Measurements from ENCODE around the gene GJA1. TPM values are rescaled to one million over a fixed set of nuclear protein-coding genes. Genes with fewer than 3 reads are reported as not detected.

Gene GJA1
- total and polyA plus RNA-seq, 2 of the 8 experiments (the other 6 are each of a cell fraction or from before 2014, with no cell fraction given), result 468 to 795 TPM

GRCh38 chr6:121463087-121463486 lies 27.6 kb downstream of the GJA1 start:
- no peaks in the 10 kb centered on the region for H4K20me1 ChIP-seq (replicated peaks in 1 of 2; ENCODE audit: control insufficient read depth in 1 of 2, insufficient read depth in 2 of 2, low read length in 2 of 2)
- POLR2A ChIA-PET (ENCODE audit: partially characterized antibody), result no interaction called here
- no peaks in the 10 kb centered on the region for H3K79me2 ChIP-seq (ENCODE audit: control insufficient read depth in 1 of 2, insufficient read depth in 2 of 2, low read length in 2 of 2)
- H3K9ac ChIP-seq (replicated peaks in 1 of 4; ENCODE audit: extremely low read depth in 1 of 4, low read depth in 3 of 4, low read length in 3 of 4), result no peak overlapping the region
- 94% methylated on average over 3 of the region's 3 CpGs; no CpG with 5 or more reads in 1 of the 2 experiments for WGBS, 2 experiments (ENCODE audit: extremely low coverage in 1 of 2, insufficient coverage in 1 of 2, insufficient read length in 1 of 2, insufficient replicate concordance in 2 of 2, low coverage in 1 of 2, low lambda C conversion rate in 2 of 2, missing lambda C conversion rate in 1 of 2)
- no peak overlapping the region for H3K14ac ChIP-seq (ENCODE audit: insufficient read length)
- DNase-seq (ENCODE audit: low read depth in 1 of 2, low spot score in 2 of 2), result no peak
- H3K4me1 ChIP-seq (replicated peaks in 1 of 4; ENCODE audit: control insufficient read depth in 3 of 4, insufficient read depth in 4 of 4, low read length in 3 of 4), result no peaks in the 10 kb centered on the region
- H2BK12ac ChIP-seq (ENCODE audit: low read depth, low read length), result no peak overlapping the region
- H3K36me3 ChIP-seq (ENCODE audit: control insufficient read depth in 2 of 4, insufficient read depth in 4 of 4, low read length in 3 of 4), result no peaks in the 10 kb centered on the region
- H4K5ac ChIP-seq (ENCODE audit: insufficient read length, low read depth, low read length), result no peak overlapping the region
- no peak overlapping the region for H2BK15ac ChIP-seq (ENCODE audit: low read length)
- H3K23ac ChIP-seq (ENCODE audit: insufficient read length), result no peak overlapping the region
- H4K91ac ChIP-seq (replicated peaks; ENCODE audit: insufficient read length, low read length), result no peak overlapping the region
- no peaks in the 10 kb centered on the region for H3K23me2 ChIP-seq (ENCODE audit: low read depth, low read length)
- FAIRE-seq, result no peak
- H3K79me1 ChIP-seq (ENCODE audit: low read depth, low read length), result no peaks in the 10 kb centered on the region
- H3K4me3 ChIP-seq (ENCODE audit: extremely low read depth in 1 of 4, insufficient read depth in 2 of 4, low read depth in 3 of 4, low read length in 4 of 4), result no peak overlapping the region
- H3K18ac ChIP-seq (ENCODE audit: extremely low read depth, low read length), result no peak overlapping the region
- H2AK5ac ChIP-seq (ENCODE audit: low read depth, low read length), result no peak overlapping the region
- CTCF ChIA-PET (ENCODE audit: partially characterized antibody), result interaction anchor here (1.2 kb wide), 1 partner anchor 823 kb away, joined by 3 read pairs; no protein-coding TSS in a partner anchor
- no peak overlapping the region for H2BK5ac ChIP-seq (ENCODE audit: low read depth, low read length)
- no peak overlapping the region for H3K27ac ChIP-seq (ENCODE audit: low read depth, low read length)
- H2BK120ac ChIP-seq (replicated peaks; ENCODE audit: low read depth, low read length), result no peak overlapping the region
- H2BK20ac ChIP-seq (ENCODE audit: low read length), result no peak overlapping the region
- H3K4me2 ChIP-seq (ENCODE audit: insufficient read depth in 1 of 2, low read depth in 2 of 2, low read length in 2 of 2), result no peak overlapping the region
- H3K27me3 ChIP-seq (replicated peaks in 1 of 4; ENCODE audit: control insufficient read depth in 3 of 4, extremely low read depth in 1 of 4, insufficient read depth in 3 of 4, low read length in 3 of 4), result no peaks in the 10 kb centered on the region
- no peaks in the 10 kb centered on the region for H3K9me3 ChIP-seq (ENCODE audit: insufficient read depth in 2 of 2, low read depth in 1 of 2, low read length in 1 of 2)
- no peak overlapping the region for H4K8ac ChIP-seq (ENCODE audit: extremely low read depth, insufficient read depth, low read length)
- TF ChIP-seq TAF1 (IDR thresholded peaks at IDR 0.05; ENCODE audit: low read depth, low read length) (no peak), YY1 (IDR thresholded peaks at IDR 0.05; ENCODE audit: low read depth, low read length) (no peak), SP4 (IDR thresholded peaks at IDR 0.05; ENCODE audit: low read length) (no peak), EP300 (IDR thresholded peaks at IDR 0.05; ENCODE audit: borderline replicate concordance in 1 of 2, low read depth in 2 of 2, low read length in 2 of 2) (no peak), POLR2AphosphoS5 (IDR thresholded peaks at IDR 0.05; ENCODE audit: low read depth, low read length) (no peak), CREB1 (IDR thresholded peaks at IDR 0.05) (no peak)
- H3K56ac ChIP-seq (replicated peaks; ENCODE audit: insufficient read length, low read depth, low read length), result no peak overlapping the region
- H2AFZ ChIP-seq (ENCODE audit: low read length), result no peak overlapping the region
- no peak overlapping the region for H3K4ac ChIP-seq (replicated peaks; ENCODE audit: insufficient read length, low read depth, low read length)
